HEK293 (cell line): Measurements from ENCODE around the gene ZYG11B.

Source experiments
- CTCF ChIA-PET: fragments of 350-600 bp; formaldehyde crosslinking; extraction: SDS; loops from one replicate; lab custom pipeline; 2021; ENCODE audit warnings: antibody characterized with exemption; lab: Yijun Ruan, JAX
- POLR2A ChIA-PET: fragments of 300-600 bp; formaldehyde crosslinking; extraction: SDS; loops from one replicate; lab custom pipeline; 2020; ENCODE audit warnings: antibody characterized with exemption, inconsistent platforms; lab: Yijun Ruan, JAX
- H3K27ac ChIP-seq: fragments of 200-500 bp; sonication (Bioruptor generic); 2 replicates; pipeline ENCODE4 v1.5.1; 2014; ENCODE audit warnings: low read depth, low read length, control low read depth, inconsistent platforms; ENCODE audit errors: extremely low read depth
- H3K36me3 ChIP-seq, 2 experiments: fragments of 200-500 bp in 1 of 2; sonication (Bioruptor generic) in 1 of 2; 1 replicate in 1 of 2; 2 replicates in 1 of 2; pipeline ENCODE4 v1.5.1; 2014 to 2017; ENCODE audit warnings: inconsistent platforms in 2 of 2, low read length in 2 of 2; ENCODE audit not compliant: control insufficient read depth in 2 of 2, insufficient read depth in 1 of 2
- H3K4me1 ChIP-seq: fragments of 200-500 bp; sonication (Bioruptor generic); 2 replicates; pipeline ENCODE4 v1.5.1; 2014; ENCODE audit warnings: mild to moderate bottlenecking, low read length, inconsistent platforms; ENCODE audit not compliant: control insufficient read depth, insufficient read depth
- H3K4me3 ChIP-seq: 2 replicates; pipeline ENCODE4 v1.5.1; 2011; ENCODE audit warnings: low read depth, mild to moderate bottlenecking, control low read depth, low read length, moderate library complexity
- H3K9me3 ChIP-seq: fragments of 200-500 bp; sonication (Bioruptor generic); 2 replicates; pipeline ENCODE4 v1.5.1; 2014; ENCODE audit warnings: low read depth, low read length, inconsistent platforms; ENCODE audit not compliant: control insufficient read depth, insufficient read depth
- ATF2 ChIP-seq: fragments of 450-650 bp; formaldehyde crosslinking; IDR thresholded peaks from 2 replicates; pipeline ENCODE4 v1.5.1; 2016; ENCODE audit warnings: missing biosample characterization, missing genetic modification characterization, low read depth
- BCL11B ChIP-seq: fragments of 450-650 bp; formaldehyde crosslinking; IDR thresholded peaks from 2 replicates; pipeline ENCODE4 v1.5.1; 2016; ENCODE audit warnings: low read depth, missing biosample characterization, missing genetic modification characterization
- EGR2 ChIP-seq: fragments of 450-650 bp; formaldehyde crosslinking; IDR thresholded peaks from 2 replicates; pipeline ENCODE4 v1.5.1; 2016; ENCODE audit warnings: low read depth, missing biosample characterization, missing genetic modification characterization
- GLIS1 ChIP-seq: fragments of 450-650 bp; formaldehyde crosslinking; IDR thresholded peaks from 2 replicates; pipeline ENCODE4 v1.5.1; 2016; ENCODE audit warnings: missing biosample characterization, missing genetic modification characterization
- KLF1 ChIP-seq: fragments of 450-650 bp; formaldehyde crosslinking; IDR thresholded peaks from 2 replicates; pipeline ENCODE4 v1.5.1; 2016; ENCODE audit warnings: missing biosample characterization, missing genetic modification characterization
- KLF9 ChIP-seq: fragments of 450-650 bp; formaldehyde crosslinking; IDR thresholded peaks from 2 replicates; pipeline ENCODE4 v1.5.1; 2016; ENCODE audit warnings: missing biosample characterization, missing genetic modification characterization, low read depth
- MEIS1 ChIP-seq: sonication (generic); formaldehyde crosslinking; IDR thresholded peaks from 2 replicates; pipeline ENCODE4 v1.8.1; 2022; ENCODE audit warnings: missing genetic modification reagents, mild to moderate bottlenecking, borderline replicate concordance
- RBAK ChIP-seq: fragments of 450-650 bp; formaldehyde crosslinking; IDR thresholded peaks from 2 replicates; pipeline ENCODE4 v1.5.1; 2016; ENCODE audit warnings: missing biosample characterization, missing genetic modification characterization
- REPIN1 ChIP-seq: fragments of 450-650 bp; formaldehyde crosslinking; IDR thresholded peaks from 2 replicates; pipeline ENCODE4 v1.5.1; 2017; ENCODE audit warnings: missing biosample characterization, missing genetic modification characterization, low read depth
- ZBTB10 ChIP-seq: fragments of 450-650 bp; formaldehyde crosslinking; IDR thresholded peaks from 2 replicates; pipeline ENCODE4 v1.5.1; 2016; ENCODE audit warnings: missing biosample characterization, missing genetic modification characterization
- ZBTB11 ChIP-seq: fragments of 450-650 bp; formaldehyde crosslinking; conservative IDR thresholded peaks from 2 replicates; pipeline ENCODE4 v1.5.1; 2016; ENCODE audit warnings: low read depth, missing biosample characterization, missing genetic modification characterization
- ZBTB17 ChIP-seq: fragments of 450-650 bp; formaldehyde crosslinking; IDR thresholded peaks from 2 replicates; pipeline ENCODE4 v1.5.1; 2016; ENCODE audit warnings: missing biosample characterization, missing genetic modification characterization
- ZBTB20 ChIP-seq: fragments of 450-650 bp; formaldehyde crosslinking; IDR thresholded peaks from 2 replicates; pipeline ENCODE4 v1.5.1; 2016; ENCODE audit warnings: missing biosample characterization, missing genetic modification characterization
- ZBTB26 ChIP-seq: fragments of 450-650 bp; formaldehyde crosslinking; optimal IDR thresholded peaks from 2 replicates; pipeline ENCODE3; 2016; ENCODE audit warnings: missing biosample characterization, mild to moderate bottlenecking, missing genetic modification characterization
- ZEB2 ChIP-seq: fragments of 450-650 bp; formaldehyde crosslinking; IDR thresholded peaks from 2 replicates; pipeline ENCODE4 v1.5.1; 2016; ENCODE audit warnings: missing biosample characterization, missing genetic modification characterization
- ZFP37 ChIP-seq: fragments of 450-650 bp; formaldehyde crosslinking; IDR thresholded peaks from 2 replicates; pipeline ENCODE4 v1.5.1; 2016; ENCODE audit warnings: missing biosample characterization, missing genetic modification characterization
- ZFP69B ChIP-seq: fragments of 450-650 bp; formaldehyde crosslinking; IDR thresholded peaks from 2 replicates; pipeline ENCODE4 v1.5.1; 2016; ENCODE audit warnings: missing biosample characterization, missing genetic modification characterization
- ZNF2 ChIP-seq: fragments of 450-650 bp; formaldehyde crosslinking; IDR thresholded peaks from 2 replicates; pipeline ENCODE4 v1.5.1; 2016; ENCODE audit warnings: missing biosample characterization, missing genetic modification characterization
- ZNF214 ChIP-seq: fragments of 450-650 bp; formaldehyde crosslinking; IDR thresholded peaks from 2 replicates; pipeline ENCODE4 v1.5.1; 2017; ENCODE audit warnings: missing biosample characterization, mild to moderate bottlenecking, missing genetic modification characterization, borderline replicate concordance
- ZNF24 ChIP-seq: fragments of 450-650 bp; formaldehyde crosslinking; IDR thresholded peaks from 2 replicates; pipeline ENCODE4 v1.5.1; 2016; ENCODE audit warnings: missing biosample characterization, missing genetic modification characterization
- ZNF266 ChIP-seq: fragments of 450-650 bp; formaldehyde crosslinking; IDR thresholded peaks from 2 replicates; pipeline ENCODE4 v1.5.1; 2016; ENCODE audit warnings: missing biosample characterization, missing genetic modification characterization, low read depth
- ZNF416 ChIP-seq: fragments of 450-650 bp; formaldehyde crosslinking; IDR thresholded peaks from 2 replicates; pipeline ENCODE4 v1.5.1; 2016; ENCODE audit warnings: missing biosample characterization, missing genetic modification characterization
- ZNF473 ChIP-seq: fragments of 450-650 bp; formaldehyde crosslinking; IDR thresholded peaks from 2 replicates; pipeline ENCODE4 v1.5.1; 2017; ENCODE audit warnings: missing biosample characterization, missing genetic modification characterization
- ZNF555 ChIP-seq: fragments of 450-650 bp; formaldehyde crosslinking; conservative IDR thresholded peaks from 2 replicates; pipeline ENCODE4 v1.5.1; 2017; ENCODE audit warnings: missing biosample characterization, mild to moderate bottlenecking, missing genetic modification characterization, inconsistent platforms
- ZNF580 ChIP-seq: fragments of 450-650 bp; formaldehyde crosslinking; IDR thresholded peaks from 2 replicates; pipeline ENCODE4 v1.5.1; 2016; ENCODE audit warnings: missing biosample characterization, missing genetic modification characterization
- ZNF624 ChIP-seq: fragments of 450-650 bp; formaldehyde crosslinking; IDR thresholded peaks from 2 replicates; pipeline ENCODE4 v1.5.1; 2017; ENCODE audit warnings: missing biosample characterization, missing genetic modification characterization
- ZNF707 ChIP-seq: fragments of 450-650 bp; formaldehyde crosslinking; IDR thresholded peaks from 2 replicates; pipeline ENCODE4 v1.5.1; 2016; ENCODE audit warnings: missing biosample characterization, missing genetic modification characterization
- ZNF830 ChIP-seq: fragments of 450-650 bp; IDR thresholded peaks from 2 replicates; pipeline ENCODE4 v1.5.0; 2018; ENCODE audit warnings: missing biosample characterization, missing genetic modification characterization, low read depth, mild to moderate bottlenecking, moderate library complexity

The ZYG11B gene

GRCh38 chr1:52702886-52703787, 23.1 kb upstream of the ZYG11B start:
- Histone ChIP-seq H3K36me3 (no peaks in the 10 kb centered on the region), H3K4me3 (peak overlapping the region; percentile 39), H3K9me3 (no peaks in the 10 kb centered on the region), H3K27ac (peak overlapping the region; percentile 32; the same call in 1 of the 2 replicates), H3K4me1 (no peaks in the 10 kb centered on the region)
- ChIA-PET POLR2A (interaction anchor here (0.6 to 1.3 kb wide), 8 partner anchors 10 to 219 kb away, joined by 3 to 8 read pairs (median 3); partner anchors contain the start of genes ECHDC2, ZYG11A and ZYG11B), CTCF (interaction anchor here (0.8 kb wide), 1 partner anchor 746 kb away, joined by 3 read pairs; no protein-coding TSS in a partner anchor)
- peak; percentile 84 for TF ChIP-seq ZBTB20 (tag by site-specific recombination)
- TF ChIP-seq ZBTB26: peak; percentile 55
- peak; percentile 30; the same call in 1 of the 2 replicates for TF ChIP-seq GLIS1 (tag by site-specific recombination)
- TF ChIP-seq ZNF416 (tag by site-specific recombination): no peak
- peak; percentile 75 for TF ChIP-seq ZFP37
- peak; percentile 40 for TF ChIP-seq ZFP69B (tag by site-specific recombination)
- TF ChIP-seq REPIN1 (tag by site-specific recombination): peak; percentile 88; the same call in 1 of the 2 replicates
- no peak for TF ChIP-seq EGR2 (tag by site-specific recombination)
- peak; percentile 93 for TF ChIP-seq ZNF24 (tag by site-specific recombination)
- no peak for TF ChIP-seq ZNF624 (tag by site-specific recombination)
- peak; percentile 95 for TF ChIP-seq ZBTB10 (tag by site-specific recombination)
- TF ChIP-seq ZNF473 (tag by site-specific recombination): no peak
- TF ChIP-seq KLF9 (tag by site-specific recombination): peak; percentile 66; the same call in 1 of the 2 replicates
- no peak for TF ChIP-seq ZNF707 (tag by site-specific recombination)
- peak; percentile 93 for TF ChIP-seq ZEB2 (tag by site-specific recombination)
- peak; percentile 64; the same call in 1 of the 2 replicates for TF ChIP-seq BCL11B
- no peak for TF ChIP-seq ZNF214 (tag by site-specific recombination)
- peak; percentile 92 for TF ChIP-seq ZNF2
- no peak for TF ChIP-seq ZNF266 (tag by site-specific recombination)
- peak; percentile 33; the same call in 1 of the 2 replicates for TF ChIP-seq KLF1 (tag by site-specific recombination)
- TF ChIP-seq ZNF580 (tag by site-specific recombination): peak; percentile 7; the same call in 1 of the 2 replicates
- TF ChIP-seq ZNF830 (tag by site-specific recombination): no peak
- TF ChIP-seq ATF2 (tag by site-specific recombination): peak; percentile 75
- TF ChIP-seq RBAK (tag by site-specific recombination): no peak
- TF ChIP-seq ZBTB17 (tag by site-specific recombination): peak; percentile 95
- no peak for TF ChIP-seq MEIS1 (CRISPR knock-in tag)
- no peak for TF ChIP-seq ZNF555 (tag by site-specific recombination)
- 0 out of 2 replicates have a peak, but pooled peaks have one; percentile 14 for TF ChIP-seq ZBTB11 (tag by site-specific recombination)
